ENCODE measurements around the gene MALL. TPM values are rescaled to one million over a fixed set of nuclear protein-coding genes. Genes with fewer than 3 reads are reported as not detected.
A peak's percentile ranks its signal among the peaks of the same experiment; 100 is the strongest.

MALL gene
- total and polyA plus RNA-seq, 2 of the 13 experiments (the other 11 are each of a cell fraction or from before 2014, with no cell fraction given) = not detected

- H2AFZ ChIP-seq (ENCODE audit: low read length) = peak overlapping the region; percentile 30
- DNase-seq (ENCODE audit: low spot score) (peak; percentile 77), FAIRE-seq (peak; percentile 76), ATAC-seq (peak; percentile 86)
- H3K27me3 ChIP-seq (ENCODE audit: control insufficient read depth in 1 of 2, insufficient read depth in 2 of 2, low read length in 2 of 2) = peaks cover 0 to 11% of the 10 kb centered on the region in 2 experiments; a peak in 2 of 5 replicates
- H3K36me3 ChIP-seq (replicated peaks in 1 of 2; ENCODE audit: control insufficient read depth in 1 of 2, insufficient read depth in 2 of 2, low read length in 2 of 2) = no peaks in the 10 kb centered on the region
- POLR2A ChIA-PET = no interaction called here
- 9% methylated on average over 4 of the region's 11 CpGs for WGBS (ENCODE audit: low lambda C conversion rate)
- H3K4me1 ChIP-seq (ENCODE audit: insufficient read depth, low read length) = peaks cover 50% of the 10 kb centered on the region
- no peaks in the 10 kb centered on the region for H4K20me1 ChIP-seq (ENCODE audit: insufficient read depth, low read length)
- CTCF ChIA-PET (ENCODE audit: low intra/inter-chr PET ratio, low total read pairs) = no interaction called here
- no peaks in the 10 kb centered on the region for H3K9me3 ChIP-seq (ENCODE audit: low read length)
- no peaks in the 10 kb centered on the region for H3K79me2 ChIP-seq (ENCODE audit: insufficient read depth, low read length)
- BruUV-seq (replicated peaks) = no TSS peak
- H3K9ac ChIP-seq (ENCODE audit: insufficient read depth, low read depth, low read length) = peak overlapping the region; percentile 45; the same call in 1 of the 2 replicates
- peak overlapping the region; percentile 60 for H3K4me2 ChIP-seq (ENCODE audit: low read depth, low read length)
- no peak overlapping the region for H3K27ac ChIP-seq (ENCODE audit: extremely low read length, insufficient read depth, low read length)
- H3K4me3 ChIP-seq (replicated peaks in 1 of 3; ENCODE audit: insufficient read depth in 1 of 3, low read depth in 2 of 3, low read length in 3 of 3) = peak overlapping the region; percentile 14 to 43 (median 35); a peak in 4 of 6 replicates
- intact Hi-C loops (cut with micrococcal nuclease; ENCODE audit: unreplicated experiment) = no loop called here
- in situ Hi-C loops (cut with HindIII; ENCODE audit: extremely low pct_ligation_motif_present, low pct_unique_long_range_greater_than_20kb) = no loop called here
- TF ChIP-seq ZNF616 (CRISPR knock-in tag; IDR thresholded peaks at IDR 0.05; ENCODE audit: low read depth) (no peak), SETDB1 (CRISPR knock-in tag; IDR thresholded peaks at IDR 0.05; ENCODE audit: borderline replicate concordance) (no peak), ZBTB14 (CRISPR knock-in tag; IDR thresholded peaks at IDR 0.05) (no peak), SNAPC4 (CRISPR knock-in tag; IDR thresholded peaks at IDR 0.05) (no peak), ELF3 (CRISPR knock-in tag; IDR thresholded peaks at IDR 0.05) (peak; percentile 74; the same call in 1 of the 2 replicates), ATF2 (CRISPR knock-in tag; IDR thresholded peaks at IDR 0.05) (no peak), MTERF4 (CRISPR knock-in tag; IDR thresholded peaks at IDR 0.05) (no peak), SMARCC2 (IDR thresholded peaks at IDR 0.05) (no peak), MTA3 (CRISPR knock-in tag; IDR thresholded peaks at IDR 0.05) (no peak), KAT8 (CRISPR knock-in tag; IDR thresholded peaks at IDR 0.05) (no peak), U2AF1 (optimal IDR thresholded peaks at IDR 0.05; ENCODE audit: low read depth, low read length) (peak; percentile 41), MED1 (CRISPR knock-in tag; IDR thresholded peaks at IDR 0.05) (peak; percentile 23; the same call in 1 of the 2 replicates), SYNCRIP (IDR thresholded peaks at IDR 0.05; ENCODE audit: insufficient read depth, low read depth, low read length) (no peak), NKX3-1 (CRISPR knock-in tag; IDR thresholded peaks at IDR 0.05) (no peak)
- TF ChIP-seq, protein P1, sequence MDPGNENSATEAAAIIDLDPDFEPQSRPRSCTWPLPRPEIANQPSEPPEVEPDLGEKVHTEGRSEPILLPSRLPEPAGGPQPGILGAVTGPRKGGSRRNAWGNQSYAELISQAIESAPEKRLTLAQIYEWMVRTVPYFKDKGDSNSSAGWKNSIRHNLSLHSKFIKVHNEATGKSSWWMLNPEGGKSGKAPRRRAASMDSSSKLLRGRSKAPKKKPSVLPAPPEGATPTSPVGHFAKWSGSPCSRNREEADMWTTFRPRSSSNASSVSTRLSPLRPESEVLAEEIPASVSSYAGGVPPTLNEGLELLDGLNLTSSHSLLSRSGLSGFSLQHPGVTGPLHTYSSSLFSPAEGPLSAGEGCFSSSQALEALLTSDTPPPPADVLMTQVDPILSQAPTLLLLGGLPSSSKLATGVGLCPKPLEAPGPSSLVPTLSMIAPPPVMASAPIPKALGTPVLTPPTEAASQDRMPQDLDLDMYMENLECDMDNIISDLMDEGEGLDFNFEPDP (CRISPR knock-in tag; conservative IDR thresholded peaks at IDR 0.05) = no peak
Measured at GRCh38 chr2:110101280-110101844, 14.3 kb downstream of the MALL start.
